HAP-1 (cell line): Measurements from ENCODE around the gene CAB39L.
"Not testable (repeated sequence)": the region's sequence is repeated elsewhere in the genome, so short reads cannot be mapped to it uniquely, and the experiment has no call there.

ENCODE experiments used
- DNase-seq, 2 experiments: peaks; one replicate each; pipeline ENCODE4 v3.0.0-alpha.2; 2016 to 2020; ENCODE audit warnings: low spot score in 2 of 2
- H3K27me3 ChIP-seq: fragments of 250-450 bp; sonication (Bioruptor Pico); 2 replicates; pipeline ENCODE4 v1.5.1; 2020; ENCODE audit warnings: low read depth, mild to moderate bottlenecking, moderate library complexity
- H3K36me3 ChIP-seq: fragments of 250-450 bp; sonication (Bioruptor Pico); replicated peaks from 2 replicates; pipeline ENCODE4 v1.5.1; 2020; ENCODE audit warnings: mild to moderate bottlenecking
- H3K4me1 ChIP-seq: fragments of 250-450 bp; sonication (Bioruptor Pico); 2 replicates; pipeline ENCODE4 v1.5.1; 2020; ENCODE audit warnings: mild to moderate bottlenecking
- H3K4me3 ChIP-seq: fragments of 250-450 bp; sonication (Bioruptor Pico); 2 replicates; pipeline ENCODE4 v1.5.1; 2020; ENCODE audit warnings: mild to moderate bottlenecking, moderate library complexity
- H3K9me3 ChIP-seq: fragments of 250-450 bp; sonication (Bioruptor Pico); 2 replicates; pipeline ENCODE4 v1.5.1; 2020; ENCODE audit warnings: mild to moderate bottlenecking, moderate library complexity
- in situ Hi-C: fragments of 300-500 bp; cut with MboI; formaldehyde crosslinking; loops from 3 replicates; pipeline ENCODE4 v1.14.3; 2020; ENCODE audit warnings: low sequenced_read_pairs, inconsistent platforms, mixed read lengths

CAB39L gene

DNA sequence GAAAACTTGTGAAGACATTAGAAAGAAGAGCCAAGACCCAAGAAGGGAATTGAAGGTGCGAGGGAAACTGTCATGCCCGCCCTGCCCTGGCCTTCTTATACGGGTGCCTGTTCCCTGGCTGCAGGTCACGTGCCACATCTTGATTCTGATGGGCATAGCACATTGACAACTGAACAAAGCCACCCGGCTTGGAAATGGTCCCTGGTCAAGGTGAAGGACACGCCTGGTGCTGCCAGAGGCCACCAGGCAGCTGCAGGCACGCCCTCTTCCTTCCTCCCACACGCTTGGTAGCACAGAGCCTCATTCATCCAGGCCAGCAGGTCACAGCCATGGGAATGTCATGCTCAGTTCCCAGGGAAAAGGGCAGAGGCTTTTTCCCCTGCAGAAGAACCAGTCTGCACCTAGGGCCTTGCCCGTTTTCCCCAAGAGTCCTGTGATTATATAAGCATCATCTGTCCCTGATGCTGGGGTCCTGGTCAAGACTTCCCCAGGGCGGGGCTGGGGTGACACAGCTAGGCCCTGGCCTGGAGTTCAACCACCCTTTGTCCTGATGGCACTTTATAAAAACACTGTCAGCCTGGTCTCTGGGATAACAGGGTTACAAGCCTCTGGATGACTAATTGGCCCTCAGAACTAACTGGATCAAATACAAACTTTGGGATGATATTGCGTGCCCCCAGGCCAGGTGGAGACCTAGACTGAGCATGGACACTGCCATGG, 140.2 kb downstream of the CAB39L start:
- DNase-seq, result no peak
- Histone ChIP-seq H3K9me3 (no peaks in the 10 kb centered on the region), H3K36me3 (no peaks in the 10 kb centered on the region), H3K4me1 (no peaks in the 10 kb centered on the region), H3K27me3 (no peaks in the 10 kb centered on the region), H3K4me3 (no peak overlapping the region)
- in situ Hi-C loops, result loop anchor here (5.0 to 25.0 kb wide), 2 partner anchors 304 to 534 kb away; no protein-coding TSS in a partner anchor

DNA sequence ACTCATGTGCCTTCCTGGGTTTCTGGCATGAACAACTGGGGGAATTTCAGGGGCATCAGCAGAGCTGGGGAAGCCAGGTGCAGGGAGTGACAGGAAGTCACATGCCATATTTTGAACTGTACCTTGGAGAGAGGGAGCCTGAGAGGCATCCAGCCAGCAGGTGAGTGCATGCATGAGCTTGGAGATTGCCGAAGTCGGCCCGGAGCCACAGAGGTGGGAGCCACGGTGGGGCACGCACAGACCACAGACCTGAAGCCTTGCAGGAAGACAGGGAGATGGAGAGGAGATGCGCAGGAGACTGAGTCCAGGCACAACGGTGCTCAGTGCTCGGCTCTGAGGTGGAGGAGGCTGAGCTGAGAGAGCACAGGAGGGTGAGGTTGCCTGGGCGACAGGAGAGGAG, 141.0 kb downstream of the CAB39L start:
- in situ Hi-C loops, result loop anchor here (5.0 to 25.0 kb wide), 2 partner anchors 304 to 534 kb away; no protein-coding TSS in a partner anchor
- H3K4me3 ChIP-seq, result no peak overlapping the region
- no peaks in the 10 kb centered on the region for H3K36me3 ChIP-seq
- DNase-seq, result no peak
- no peaks in the 10 kb centered on the region for H3K27me3 ChIP-seq
- no peaks in the 10 kb centered on the region for H3K4me1 ChIP-seq
- no peaks in the 10 kb centered on the region for H3K9me3 ChIP-seq

DNA sequence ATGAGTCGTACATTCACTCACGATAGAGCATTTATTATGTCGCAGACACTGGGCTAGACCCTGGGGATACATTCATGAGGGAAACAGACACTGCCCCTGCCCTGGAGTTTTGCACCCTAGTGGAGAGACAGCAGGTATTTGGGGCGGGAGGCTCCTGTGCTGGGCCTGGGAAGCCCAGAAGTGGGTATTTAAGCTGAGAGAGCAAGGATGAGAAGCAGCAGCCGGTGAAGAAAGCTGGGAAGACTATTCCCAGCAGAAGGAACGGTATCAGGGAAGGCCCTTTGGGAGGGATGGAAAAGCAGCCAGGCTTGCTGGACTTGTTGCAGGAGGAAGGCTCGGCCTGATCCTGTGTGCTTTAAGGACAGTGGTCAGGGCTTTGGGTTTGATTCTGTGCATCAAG, 141.6 kb downstream of the CAB39L start:
- Histone ChIP-seq H3K4me1 (no peaks in the 10 kb centered on the region), H3K27me3 (no peaks in the 10 kb centered on the region), H3K9me3 (no peaks in the 10 kb centered on the region), H3K36me3 (no peaks in the 10 kb centered on the region), H3K4me3 (no peak overlapping the region)
- in situ Hi-C loops, result loop anchor here (5.0 to 25.0 kb wide), 2 partner anchors 305 to 535 kb away; no protein-coding TSS in a partner anchor
- DNase-seq, result no peak

DNA sequence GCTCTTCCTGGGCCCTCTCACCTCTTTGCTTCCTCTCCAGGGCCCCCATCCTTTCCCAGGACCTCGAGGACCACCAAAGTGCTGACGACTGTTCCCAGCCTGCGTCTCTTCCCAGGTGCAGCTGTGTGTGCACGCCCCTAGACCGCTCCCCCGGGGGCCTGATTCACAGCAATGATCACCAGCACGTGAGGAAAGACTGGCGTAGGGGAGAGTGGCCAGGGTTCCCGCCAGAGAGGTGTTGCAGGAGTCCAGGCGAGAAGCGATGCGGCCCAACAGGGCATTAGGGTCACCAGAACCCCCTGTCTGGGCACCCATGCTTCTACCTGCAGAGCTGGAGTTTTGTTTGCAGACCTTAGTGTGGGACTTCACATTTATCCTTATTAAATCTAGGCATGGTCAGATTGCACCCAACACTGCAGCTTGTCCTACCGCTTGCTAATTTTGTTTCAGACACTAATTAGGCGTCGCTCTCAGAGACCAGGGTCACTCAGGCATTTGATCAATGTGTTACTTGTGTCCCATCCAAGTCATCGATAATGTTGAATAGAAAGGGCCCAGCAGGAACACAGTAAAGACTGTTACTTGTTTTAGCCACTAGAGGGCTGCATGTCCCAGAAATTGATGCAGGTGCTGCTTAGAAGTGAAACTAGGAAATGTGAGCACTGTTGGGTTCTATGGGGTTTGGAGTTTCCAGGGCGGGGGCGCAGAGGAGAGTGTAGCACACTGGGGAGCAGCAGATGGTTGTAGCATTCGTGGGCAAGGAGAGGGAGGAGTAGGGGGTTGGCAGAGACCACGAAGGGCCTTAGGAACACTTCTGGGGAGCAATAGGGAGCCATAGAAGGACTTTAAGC, 142.9 kb downstream of the CAB39L start:
- Histone ChIP-seq H3K4me1 (no peaks in the 10 kb centered on the region), H3K4me3 (peak overlapping the region; percentile 6; the same call in 1 of the 2 replicates), H3K9me3 (no peaks in the 10 kb centered on the region), H3K36me3 (no peaks in the 10 kb centered on the region), H3K27me3 (no peaks in the 10 kb centered on the region)
- in situ Hi-C loops, result loop anchor here (5.0 to 25.0 kb wide), 2 partner anchors 306 to 536 kb away; no protein-coding TSS in a partner anchor
- DNase-seq, result peak; percentile 71 to 82

DNA sequence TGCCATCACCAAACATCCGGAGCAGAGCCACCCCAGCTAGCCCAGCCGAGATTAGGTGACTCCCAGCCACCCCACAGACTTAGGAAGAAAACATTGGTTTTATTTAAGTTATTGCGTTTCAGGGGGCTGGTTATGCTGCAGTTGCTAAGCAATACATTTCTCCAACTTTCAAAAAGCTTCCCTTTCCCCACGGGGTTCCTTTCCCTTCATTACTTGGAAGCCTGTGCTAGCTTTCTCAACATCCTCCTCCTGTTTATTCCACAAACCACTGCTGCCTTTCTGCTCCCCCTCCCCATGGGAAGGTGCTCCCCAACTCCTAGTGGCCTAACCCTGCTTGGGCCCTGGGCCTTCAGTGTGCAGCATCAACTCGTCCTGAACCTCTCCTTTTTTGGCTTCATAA, 143.6 kb downstream of the CAB39L start:
- no peak overlapping the region for H3K4me3 ChIP-seq
- H3K4me1 ChIP-seq, result no peaks in the 10 kb centered on the region
- H3K9me3 ChIP-seq, result no peaks in the 10 kb centered on the region
- no peak for DNase-seq
- no peaks in the 10 kb centered on the region for H3K36me3 ChIP-seq
- in situ Hi-C loops, result loop anchor here (5.0 to 25.0 kb wide), 2 partner anchors 307 to 537 kb away; no protein-coding TSS in a partner anchor
- H3K27me3 ChIP-seq, result no peaks in the 10 kb centered on the region

DNA sequence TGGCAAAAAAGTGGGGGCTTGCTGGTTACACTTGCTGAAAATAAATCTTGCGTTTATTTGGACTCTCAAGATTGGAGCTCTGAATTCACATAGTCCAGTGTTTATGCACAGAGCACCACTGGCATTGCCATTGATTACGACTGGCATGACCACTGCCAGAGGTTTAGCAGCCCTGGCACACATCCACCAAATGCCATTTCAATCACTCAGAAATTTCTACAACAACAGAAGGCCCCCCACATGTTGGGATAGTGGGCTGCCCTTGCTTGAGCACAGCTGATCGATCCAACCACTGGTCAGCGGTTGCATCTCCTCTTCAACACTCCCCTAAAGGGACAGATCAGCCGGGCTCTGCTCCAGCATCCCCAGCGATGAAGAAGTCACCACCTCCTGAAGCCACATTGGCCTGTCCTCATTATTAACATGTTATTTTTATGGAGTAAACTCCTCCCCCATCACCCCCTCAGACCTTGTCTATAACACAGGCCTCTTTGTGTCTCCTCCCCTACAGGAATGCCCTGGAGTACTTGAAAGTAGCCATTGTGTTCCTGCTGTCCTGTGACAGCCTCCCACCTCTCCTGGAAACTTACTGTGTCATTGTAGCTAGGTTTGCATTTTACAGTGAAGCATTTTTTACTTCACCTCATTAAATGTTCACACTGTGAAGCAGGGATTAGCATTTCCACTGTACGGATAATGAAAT, 144.8 kb downstream of the CAB39L start:
- Histone ChIP-seq H3K9me3 (no peaks in the 10 kb centered on the region), H3K4me3 (no peak overlapping the region), H3K4me1 (no peaks in the 10 kb centered on the region), H3K27me3 (no peaks in the 10 kb centered on the region), H3K36me3 (no peaks in the 10 kb centered on the region)
- in situ Hi-C loops, result no loop called here
- DNase-seq, result peak in 1 of 2 experiments; percentile 35

DNA sequence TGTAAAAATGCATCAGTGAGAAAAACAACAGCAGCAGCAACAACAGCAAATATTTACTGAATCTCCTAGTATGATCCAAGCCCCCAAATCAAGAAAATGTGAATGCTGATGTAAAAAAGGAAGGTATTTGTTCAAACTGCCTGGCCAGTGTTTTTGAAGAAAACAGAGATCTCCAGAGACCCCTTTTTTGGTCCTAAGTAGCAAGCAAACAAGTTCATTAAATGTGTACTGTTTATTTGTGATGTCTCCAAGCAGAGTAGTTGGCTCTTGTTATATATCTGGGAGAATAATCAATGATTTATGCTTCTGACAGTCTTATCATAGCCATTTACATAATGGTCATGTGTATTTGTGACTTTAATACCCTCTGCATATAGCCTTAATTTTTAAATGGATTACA, 145.4 kb downstream of the CAB39L start:
- DNase-seq, result no peak
- Histone ChIP-seq H3K27me3 (no peaks in the 10 kb centered on the region), H3K9me3 (no peaks in the 10 kb centered on the region), H3K36me3 (no peaks in the 10 kb centered on the region), H3K4me3 (no peak overlapping the region), H3K4me1 (no peaks in the 10 kb centered on the region)
- in situ Hi-C loops, result no loop called here

DNA sequence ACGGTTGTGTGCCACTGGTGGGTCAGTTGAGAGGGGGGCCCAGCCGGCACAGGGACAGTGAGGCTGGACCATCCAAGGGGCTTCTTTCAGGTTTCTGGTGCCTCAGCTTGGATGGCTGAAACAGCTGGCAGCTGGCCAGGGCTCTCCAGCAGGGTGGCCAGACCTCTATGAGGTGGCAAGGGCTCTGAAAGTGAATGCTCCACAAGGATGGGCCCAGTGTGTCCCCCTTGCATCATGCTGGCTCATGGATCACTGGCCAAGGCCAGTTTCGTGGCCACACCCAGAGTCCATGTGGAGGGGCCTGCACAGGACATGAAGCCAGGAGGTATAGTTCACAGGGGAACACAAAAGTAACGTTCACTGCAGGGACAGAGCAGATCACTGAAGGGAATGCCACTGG, 146.5 kb downstream of the CAB39L start:
- Histone ChIP-seq H3K4me3 (no peak overlapping the region), H3K36me3 (no peaks in the 10 kb centered on the region), H3K9me3 (no peaks in the 10 kb centered on the region), H3K27me3 (no peaks in the 10 kb centered on the region), H3K4me1 (no peaks in the 10 kb centered on the region)
- DNase-seq, result no peak
- in situ Hi-C loops, result no loop called here

DNA sequence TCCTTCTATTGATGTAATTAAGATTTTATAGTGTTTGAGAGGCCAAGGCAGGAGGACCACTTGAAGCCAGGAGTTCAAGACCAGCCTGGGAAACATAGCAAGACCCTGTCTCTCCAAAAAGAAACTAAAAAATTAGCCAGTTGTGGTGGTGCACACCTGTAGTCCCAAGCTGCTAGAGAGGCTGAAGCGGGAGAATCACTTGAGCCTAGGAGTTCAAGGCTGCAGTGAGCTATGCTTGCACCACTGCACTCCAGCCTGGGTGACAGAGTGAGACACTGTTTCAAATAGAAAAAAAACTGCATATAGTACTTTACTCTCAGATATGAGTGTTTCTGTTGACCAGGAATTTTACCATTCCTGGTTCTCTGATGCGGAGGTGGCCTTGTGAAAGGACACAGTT, 147.2 kb downstream of the CAB39L start:
- Histone ChIP-seq H3K36me3 (no peaks in the 10 kb centered on the region), H3K4me3 (no peak overlapping the region), H3K9me3 (no peaks in the 10 kb centered on the region), H3K4me1 (no peaks in the 10 kb centered on the region), H3K27me3 (no peaks in the 10 kb centered on the region)
- in situ Hi-C loops, result no loop called here
- no peak for DNase-seq

DNA sequence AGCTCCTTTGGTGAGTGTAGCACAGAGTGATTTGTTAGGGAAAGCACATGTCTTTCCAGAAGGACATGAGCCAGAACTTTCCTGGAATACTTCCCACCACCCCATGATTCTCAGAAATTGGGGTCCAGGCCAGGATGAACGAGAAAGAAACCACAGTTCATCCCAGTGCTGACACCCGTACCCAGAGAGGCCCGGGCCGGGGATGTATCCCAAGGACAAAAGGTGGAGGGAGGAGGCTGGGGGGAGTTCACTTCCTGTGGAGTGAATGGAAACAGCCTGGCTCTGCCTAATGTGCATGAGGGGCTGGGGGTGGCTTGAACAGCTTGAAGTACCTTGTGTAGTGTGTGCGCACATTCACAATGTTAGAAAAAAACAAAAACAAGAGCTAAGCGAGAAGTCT, 148.6 kb downstream of the CAB39L start:
- H3K4me1 ChIP-seq, result no peaks in the 10 kb centered on the region
- no peaks in the 10 kb centered on the region for H3K27me3 ChIP-seq
- in situ Hi-C loops, result no loop called here
- DNase-seq, result no peak
- no peaks in the 10 kb centered on the region for H3K9me3 ChIP-seq
- no peak overlapping the region for H3K4me3 ChIP-seq
- no peaks in the 10 kb centered on the region for H3K36me3 ChIP-seq

DNA sequence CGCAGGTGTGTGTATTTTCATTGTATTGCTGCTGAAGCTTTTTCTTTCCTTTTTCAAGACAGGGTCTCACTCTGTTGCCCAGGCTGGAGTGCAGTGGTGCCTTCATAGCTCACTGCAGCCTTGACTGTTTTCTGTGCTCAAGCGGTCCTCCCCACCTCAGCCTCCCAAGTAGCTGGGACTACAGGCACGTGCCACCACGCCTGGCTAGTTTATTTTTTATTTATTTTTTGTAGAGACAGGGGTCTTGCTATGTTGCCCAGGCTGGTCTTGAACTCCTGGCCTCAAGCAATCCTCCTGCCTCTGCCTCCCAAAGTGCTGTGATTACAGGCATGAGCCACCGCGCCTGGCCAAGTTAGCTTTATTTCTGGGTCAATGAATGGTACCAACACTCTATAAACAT, 149.1 kb downstream of the CAB39L start:
- DNase-seq, H3K4me3 ChIP-seq, in situ Hi-C loops, H3K4me1 ChIP-seq, H3K36me3 ChIP-seq, H3K9me3 ChIP-seq, H3K27me3 ChIP-seq: not testable (repeated sequence)

DNA sequence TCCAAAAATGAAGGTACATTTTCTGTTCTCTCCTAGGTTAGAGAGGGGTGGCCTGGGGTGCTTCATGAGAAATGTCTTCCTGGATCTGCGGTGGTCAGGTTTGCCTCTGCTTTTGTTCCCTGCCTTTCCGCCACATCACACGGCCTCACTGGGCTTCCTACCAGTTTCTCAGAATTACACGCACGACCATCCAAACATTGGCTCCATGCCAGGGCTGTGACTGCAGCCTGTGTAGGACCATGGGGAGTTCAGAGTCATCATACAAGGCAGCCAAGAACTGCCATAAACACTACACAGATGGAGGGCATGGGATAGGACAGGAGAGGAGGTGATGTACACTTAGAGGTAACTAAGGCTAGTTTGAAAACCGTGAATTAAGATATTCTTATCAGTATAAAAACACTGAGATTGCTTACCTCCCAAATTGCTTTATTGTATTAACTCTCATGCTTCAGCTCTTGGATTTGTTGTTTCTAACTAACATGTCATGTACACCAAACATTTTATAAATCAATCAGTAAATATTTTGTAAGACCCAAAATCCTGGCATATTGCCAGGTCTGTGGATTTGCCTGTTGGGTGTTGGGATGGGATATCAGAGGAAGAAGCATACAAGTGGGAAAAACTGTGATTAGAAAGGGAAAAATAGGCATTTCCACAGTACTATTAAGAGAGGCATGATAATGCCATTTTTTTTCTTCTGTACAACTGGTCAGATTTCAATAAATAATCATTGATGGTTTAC, 150.9 kb downstream of the CAB39L start:
- DNase-seq, result no peak
- H3K9me3 ChIP-seq, result no peaks in the 10 kb centered on the region
- H3K4me3 ChIP-seq, result no peak overlapping the region
- no peaks in the 10 kb centered on the region for H3K27me3 ChIP-seq
- no peaks in the 10 kb centered on the region for H3K4me1 ChIP-seq
- in situ Hi-C loops, result no loop called here
- no peaks in the 10 kb centered on the region for H3K36me3 ChIP-seq

DNA sequence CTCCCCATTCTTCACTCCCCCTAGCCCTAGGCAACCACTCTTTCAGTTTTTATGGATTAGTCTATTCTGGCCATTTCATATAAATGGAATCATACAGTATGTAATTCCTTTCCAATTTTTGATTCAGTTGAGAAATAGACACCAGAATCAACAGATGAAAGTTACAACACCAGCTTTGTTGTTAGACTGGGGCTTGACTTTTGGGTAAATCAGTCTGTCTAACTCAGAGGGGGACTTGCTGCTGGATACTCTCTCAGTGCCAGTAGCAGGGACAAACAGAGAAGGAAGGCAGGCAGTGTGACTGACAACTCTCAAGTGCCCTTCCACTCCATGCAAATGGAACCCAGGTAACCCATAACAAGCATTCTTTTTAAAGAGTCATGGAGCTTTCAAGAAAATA, 155.4 kb downstream of the CAB39L start:
- Histone ChIP-seq H3K27me3 (no peaks in the 10 kb centered on the region), H3K9me3 (no peaks in the 10 kb centered on the region), H3K4me3 (no peak overlapping the region), H3K4me1 (no peaks in the 10 kb centered on the region), H3K36me3 (no peaks in the 10 kb centered on the region)
- in situ Hi-C loops, result no loop called here
- DNase-seq, result no peak
